ENCODE data around the gene DNER.

Gene DNER

DNA sequence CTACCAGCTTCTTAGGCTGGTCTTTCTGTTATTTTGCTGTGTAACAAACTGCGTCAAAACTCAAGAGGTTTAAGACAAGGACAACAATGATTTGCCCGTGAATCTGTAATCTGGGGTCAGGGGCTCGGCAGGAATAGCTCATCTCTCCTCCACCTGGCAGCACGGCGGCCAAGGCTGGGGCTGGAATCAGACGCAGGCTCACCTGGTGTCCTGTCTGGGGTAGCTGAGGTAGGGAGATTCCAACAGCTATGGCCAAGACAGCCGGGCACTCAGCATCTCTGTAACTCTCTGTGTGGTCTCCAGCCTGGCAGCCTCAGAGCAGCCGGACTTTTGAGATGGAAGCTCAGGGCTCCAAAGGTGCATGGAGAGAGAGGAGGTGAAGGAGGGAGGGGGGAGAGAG is 42.3 kb downstream of the DNER start:
- in situ Hi-C loops (cut with HindIII; ENCODE audit: low sequenced_read_pairs): no loop called here

DNA sequence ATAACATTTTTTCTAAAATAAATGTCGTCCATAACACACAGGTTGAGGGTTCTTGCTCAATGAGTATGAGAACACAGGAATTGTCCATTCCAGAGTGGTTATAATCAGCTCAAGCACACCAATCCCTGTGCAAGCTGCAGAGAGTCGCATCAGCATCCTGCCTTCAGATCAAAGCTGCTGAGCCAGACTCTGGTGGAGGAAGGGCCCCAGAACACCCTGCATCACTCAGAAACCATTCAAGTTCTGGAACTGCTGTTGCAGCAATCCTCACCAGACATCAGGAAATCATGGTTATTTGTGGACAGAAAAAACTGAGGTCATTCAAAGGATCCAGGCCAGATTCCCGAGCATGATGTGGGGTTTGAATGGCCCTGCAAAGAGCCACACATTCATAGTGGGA is 44.5 kb downstream of the DNER start:
- in situ Hi-C loops (cut with HindIII; ENCODE audit: low sequenced_read_pairs): no loop called here

DNA sequence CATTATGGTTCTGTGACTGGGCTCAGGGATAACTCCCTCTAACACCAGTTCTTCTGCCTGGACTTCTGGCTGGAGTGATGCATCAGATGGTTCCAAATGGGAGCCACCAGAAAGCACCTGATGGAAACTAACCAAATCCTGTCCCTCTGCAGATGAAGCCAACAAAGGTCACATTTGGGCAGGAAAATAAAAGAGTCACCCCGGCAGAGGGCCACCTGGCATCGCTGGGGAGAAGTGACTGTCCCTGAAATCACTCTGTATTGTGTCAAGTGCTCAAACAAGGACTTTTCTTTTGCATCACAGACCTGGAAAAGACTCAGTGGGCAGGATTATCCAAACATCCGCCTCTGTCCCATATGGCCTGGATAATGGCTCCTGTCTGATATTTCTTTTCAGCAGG is 47.5 kb downstream of the DNER start:
- in situ Hi-C loops (cut with HindIII; ENCODE audit: low sequenced_read_pairs): no loop called here

DNA sequence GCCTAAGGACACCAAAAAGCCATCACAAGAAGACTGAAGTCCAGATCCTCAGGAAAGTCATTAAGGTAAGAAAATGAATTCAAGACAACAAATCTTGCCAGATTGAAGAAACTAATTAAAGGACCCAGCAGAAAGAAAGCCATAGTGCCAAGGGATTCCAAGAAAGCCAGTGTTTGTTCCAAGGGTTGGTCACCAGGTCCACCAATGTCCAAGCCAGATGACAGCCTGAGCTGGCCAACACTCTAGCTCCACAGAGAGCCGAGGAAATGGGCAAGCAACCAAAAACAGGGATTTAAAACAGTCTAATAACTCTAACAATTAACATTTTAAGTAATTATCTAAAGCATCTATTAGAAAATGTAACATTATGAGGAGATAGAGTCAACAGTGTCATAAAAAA is 49.2 kb downstream of the DNER start:
- in situ Hi-C loops (cut with HindIII; ENCODE audit: low sequenced_read_pairs): no loop called here

DNA sequence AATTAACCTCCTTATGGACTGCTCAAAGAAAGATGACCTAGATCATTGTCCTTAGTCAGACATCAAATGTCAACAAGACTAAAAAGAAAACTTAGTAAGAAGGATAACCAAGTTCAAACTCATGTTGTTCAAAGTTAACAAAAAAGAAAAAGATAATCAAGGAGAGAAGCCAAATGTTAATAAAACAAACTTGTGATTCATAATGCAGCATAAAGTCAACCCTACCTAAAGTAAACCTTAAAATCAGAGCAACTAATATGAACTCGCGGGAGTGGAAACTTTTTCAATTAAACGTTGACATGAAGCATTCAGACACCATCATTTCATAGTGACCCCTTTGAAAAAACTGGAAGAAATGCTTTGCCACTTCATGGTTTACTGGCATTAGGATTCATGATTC is 52.9 kb downstream of the DNER start:
- in situ Hi-C loops (cut with HindIII; ENCODE audit: low sequenced_read_pairs): no loop called here

DNA sequence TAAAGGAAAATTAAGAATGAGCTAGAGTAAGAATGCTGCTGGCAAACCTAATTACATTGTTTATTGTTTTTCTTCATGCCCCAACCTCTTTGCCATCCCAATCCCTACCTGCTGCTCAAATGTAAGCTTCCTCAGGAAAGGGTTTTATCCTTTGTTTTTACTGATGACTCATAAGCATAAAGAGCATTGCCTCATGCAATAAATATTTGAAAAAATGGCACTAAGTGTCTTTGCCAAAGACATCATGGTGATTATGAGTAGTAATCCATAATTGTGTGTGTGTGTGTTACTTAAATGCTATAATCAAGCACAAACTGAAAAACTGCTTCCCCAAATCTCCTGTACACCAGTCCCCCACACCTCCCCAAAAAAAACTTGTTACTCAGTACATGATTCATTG is 53.4 kb downstream of the DNER start:
- in situ Hi-C loops (cut with HindIII; ENCODE audit: low sequenced_read_pairs): no loop called here

DNA sequence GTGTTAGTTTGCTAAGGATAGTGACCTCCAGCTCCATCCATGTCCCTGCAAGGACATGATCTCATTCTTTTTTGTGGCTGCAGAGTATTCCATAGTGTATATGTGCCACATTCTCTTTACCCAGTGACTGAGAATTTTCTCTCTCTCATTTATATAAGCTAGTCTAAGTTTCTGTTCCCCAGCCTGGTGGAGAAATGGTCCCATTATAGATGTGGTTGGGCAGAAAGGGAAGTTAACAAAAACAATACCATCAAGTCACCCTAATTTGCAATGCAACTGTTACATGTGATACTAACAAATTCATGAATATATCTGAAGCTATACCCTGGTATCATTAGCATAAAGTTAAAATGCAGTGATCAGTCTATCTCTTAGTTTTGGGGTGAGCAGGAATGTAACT is 54.0 kb downstream of the DNER start:
- in situ Hi-C loops (cut with HindIII; ENCODE audit: low sequenced_read_pairs): no loop called here

DNA sequence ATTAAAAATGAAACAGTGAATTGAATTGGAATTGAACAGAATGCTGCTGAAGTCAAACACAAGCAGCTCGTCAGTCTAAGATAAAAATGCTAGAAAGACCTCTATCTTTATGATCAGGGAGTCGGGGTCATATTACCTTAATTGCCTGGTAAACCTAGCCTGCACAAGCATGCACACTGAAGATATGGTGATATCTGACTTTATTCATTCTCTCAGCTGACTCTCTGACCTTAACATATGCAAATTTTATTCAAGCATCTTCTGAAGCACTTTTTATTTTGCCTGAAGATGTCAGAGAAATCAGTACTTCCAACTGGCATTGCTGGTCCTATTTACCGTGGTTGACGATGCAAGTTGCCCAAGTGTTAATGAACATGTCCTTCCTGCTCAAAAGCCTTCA is 56.4 kb downstream of the DNER start:
- in situ Hi-C loops (cut with HindIII; ENCODE audit: low sequenced_read_pairs): no loop called here

DNA sequence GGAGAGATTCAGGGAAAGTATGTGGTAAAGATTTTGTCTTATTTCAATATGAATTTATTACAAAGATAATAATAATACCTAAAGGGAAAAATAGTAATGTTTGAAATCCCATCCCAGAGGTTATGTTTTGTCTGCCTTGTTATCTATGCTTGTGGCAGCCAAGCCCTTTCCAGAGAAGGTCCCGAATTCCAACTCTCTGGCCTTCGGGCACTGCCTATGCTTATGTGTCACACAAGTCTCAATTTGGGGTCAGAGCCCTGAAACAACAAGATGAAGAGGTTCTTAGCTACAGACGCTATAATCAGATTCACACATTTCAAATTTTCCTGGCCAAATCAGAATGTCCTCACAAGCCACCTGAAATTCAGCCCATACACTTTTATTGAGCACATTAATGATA is 59.9 kb downstream of the DNER start:
- in situ Hi-C loops (cut with HindIII; ENCODE audit: low sequenced_read_pairs): no loop called here

DNA sequence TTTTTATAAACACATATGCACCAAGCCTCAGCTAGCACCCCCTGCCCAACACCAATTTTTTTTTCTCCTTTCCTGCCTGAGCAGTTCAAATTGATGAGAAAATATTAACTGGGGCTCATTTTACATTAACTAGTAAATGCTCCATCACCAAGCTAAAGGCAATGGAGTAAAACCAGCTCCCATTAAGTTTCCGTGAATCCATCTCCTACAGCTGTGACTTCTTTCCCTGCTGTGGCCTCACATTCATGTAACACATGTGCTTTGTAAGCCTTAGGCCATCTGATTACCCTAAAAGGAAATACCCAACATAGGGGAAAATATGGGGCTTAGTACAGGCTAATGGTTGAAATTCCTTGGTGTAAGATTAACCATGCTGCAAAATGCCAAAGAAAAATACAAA is 60.8 kb downstream of the DNER start:
- in situ Hi-C loops (cut with HindIII; ENCODE audit: low sequenced_read_pairs): no loop called here

DNA sequence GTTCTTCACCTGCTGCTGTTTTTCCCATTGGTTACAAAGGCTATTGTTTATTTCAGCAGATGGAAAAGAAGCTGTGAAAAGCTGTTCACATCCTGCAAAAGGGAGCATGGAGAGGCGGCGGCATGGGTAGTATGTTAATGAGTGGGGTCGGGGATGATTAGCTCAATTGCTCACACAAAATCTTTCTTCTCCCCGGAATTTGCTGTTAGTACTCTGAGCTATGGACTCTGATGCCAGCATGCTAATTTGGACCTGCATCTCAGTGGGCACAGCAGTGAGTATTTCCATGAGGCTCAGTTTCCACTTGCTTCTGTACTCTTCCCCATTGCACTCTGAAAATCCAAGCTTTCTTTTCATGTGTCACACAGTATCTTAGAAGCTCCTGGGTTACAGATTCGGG is 61.6 kb downstream of the DNER start:
- in situ Hi-C loops (cut with HindIII; ENCODE audit: low sequenced_read_pairs): no loop called here

DNA sequence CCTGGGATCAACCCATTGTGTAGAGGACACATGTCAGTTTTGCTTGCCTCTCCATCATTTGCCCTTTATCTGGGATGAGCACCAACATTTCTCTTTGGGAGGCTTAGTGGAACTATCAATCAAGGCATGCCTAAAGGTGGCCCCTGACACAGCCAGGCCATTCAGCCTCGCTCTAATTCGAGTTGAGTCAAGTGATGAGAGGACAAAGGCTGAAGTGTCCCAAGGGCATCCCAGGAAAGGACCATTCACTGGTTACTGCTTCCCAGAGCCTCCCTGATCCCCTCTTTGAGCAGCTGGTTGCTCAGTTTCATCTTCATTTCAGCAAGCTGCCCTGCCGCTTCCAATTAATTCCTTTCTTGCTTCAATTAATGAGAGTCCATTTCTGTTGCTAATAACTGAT is 63.5 kb downstream of the DNER start:
- in situ Hi-C loops (cut with HindIII; ENCODE audit: low sequenced_read_pairs): no loop called here

DNA sequence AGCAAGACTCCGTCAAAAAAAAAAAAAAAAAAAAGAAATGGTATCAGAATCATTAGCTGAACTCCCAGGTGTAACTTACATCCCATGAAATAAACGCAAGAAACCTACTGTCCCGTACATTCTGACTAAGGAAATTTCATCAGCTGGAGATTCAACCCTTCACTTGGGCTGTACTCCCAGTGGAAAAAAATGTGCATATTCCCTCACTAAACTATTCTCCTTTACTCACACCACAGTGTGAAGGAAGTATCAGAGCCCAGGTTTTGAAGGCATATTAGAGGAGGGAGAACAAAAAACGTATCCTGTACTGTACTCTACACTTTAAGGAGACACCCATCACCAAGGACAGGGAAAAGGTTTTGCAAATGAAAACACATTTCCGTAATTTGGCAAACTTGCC is 64.3 kb downstream of the DNER start:
- in situ Hi-C loops (cut with HindIII; ENCODE audit: low sequenced_read_pairs): no loop called here

DNA sequence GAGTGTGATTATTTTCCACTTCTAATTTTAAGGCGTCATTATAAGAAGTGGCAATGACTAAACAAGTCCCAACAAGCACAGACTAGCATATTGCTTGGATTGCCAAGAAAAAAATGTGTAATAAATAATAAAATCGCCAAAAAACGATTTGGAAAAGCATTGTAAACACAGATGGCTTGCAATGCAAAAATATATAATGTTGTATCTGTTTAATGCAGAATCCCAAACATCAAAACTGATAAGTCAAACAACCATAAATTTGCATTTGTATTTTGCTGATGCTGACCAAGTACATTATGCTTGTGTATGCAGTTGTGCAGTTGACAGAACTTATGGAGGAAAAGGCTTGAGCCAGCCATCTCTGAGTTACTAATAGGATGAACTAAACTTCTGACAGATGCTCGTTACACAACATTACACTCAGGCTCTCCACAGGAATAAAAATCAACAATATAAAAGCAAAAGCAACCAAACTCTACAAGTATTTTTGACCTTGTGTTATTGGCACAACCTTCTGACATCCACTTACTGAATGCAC is 68.1 kb downstream of the DNER start:
- in situ Hi-C loops (cut with HindIII; ENCODE audit: low sequenced_read_pairs): no loop called here

DNA sequence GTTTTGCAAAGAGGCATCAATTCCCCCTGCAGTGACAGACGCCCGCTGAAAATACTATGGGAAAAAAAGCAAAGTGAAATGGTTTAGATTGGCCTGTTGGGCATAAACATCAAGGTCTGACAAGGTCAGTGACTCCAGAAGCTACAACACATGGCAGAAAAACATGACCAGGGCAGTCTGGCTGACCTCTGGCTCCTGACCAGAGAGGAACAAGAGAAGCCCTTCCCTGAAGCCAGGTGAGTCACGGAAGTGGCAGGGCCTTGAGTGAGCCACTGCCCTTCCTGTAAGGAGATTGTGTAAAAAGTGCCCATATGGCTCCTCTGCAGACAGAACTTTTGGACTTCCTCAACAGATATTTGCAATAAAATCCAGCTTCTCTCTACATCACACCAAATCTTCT is 72.0 kb downstream of the DNER start:
- in situ Hi-C loops (cut with HindIII; ENCODE audit: low sequenced_read_pairs): no loop called here

DNA sequence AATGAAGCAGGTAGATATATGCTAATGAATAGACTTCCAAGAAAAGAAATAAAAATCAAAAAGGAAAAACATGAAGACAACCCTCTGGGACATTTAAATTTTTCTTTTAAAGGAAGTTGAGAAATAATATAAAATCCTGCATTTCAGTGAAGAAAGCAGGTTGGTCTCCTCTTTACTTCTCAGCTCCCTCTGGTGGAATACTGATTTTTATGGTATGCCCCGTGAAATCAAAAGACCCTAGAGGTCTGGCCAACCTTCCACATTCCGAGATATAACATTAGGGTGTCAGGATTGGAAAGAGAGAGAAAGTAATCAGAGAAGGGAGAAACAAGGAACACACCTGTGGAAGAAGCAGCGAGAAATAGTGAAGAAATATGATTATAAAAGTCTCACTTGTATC is 72.7 kb downstream of the DNER start:
- in situ Hi-C loops (cut with HindIII; ENCODE audit: low sequenced_read_pairs): no loop called here

DNA sequence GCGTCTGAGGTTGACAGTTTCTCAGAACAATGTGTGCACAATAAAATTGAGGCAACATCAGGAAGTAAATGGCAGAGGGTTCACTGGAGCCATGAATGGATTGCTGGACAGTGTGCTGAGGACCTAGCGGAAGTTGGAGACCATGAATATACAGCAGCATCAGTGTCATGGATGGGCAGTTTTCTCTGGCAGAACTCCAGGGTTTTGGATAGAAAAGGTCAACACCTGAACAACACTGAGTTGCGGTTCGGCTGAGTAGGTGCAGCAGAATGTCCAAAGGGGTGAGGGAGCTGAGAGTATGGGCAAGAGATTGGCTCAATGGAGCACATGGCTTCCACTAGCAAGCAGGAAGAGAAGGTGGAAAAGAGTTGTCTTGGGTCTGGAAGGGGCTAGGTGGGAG is 73.7 kb downstream of the DNER start:
- in situ Hi-C loops (cut with HindIII; ENCODE audit: low sequenced_read_pairs): no loop called here

DNA sequence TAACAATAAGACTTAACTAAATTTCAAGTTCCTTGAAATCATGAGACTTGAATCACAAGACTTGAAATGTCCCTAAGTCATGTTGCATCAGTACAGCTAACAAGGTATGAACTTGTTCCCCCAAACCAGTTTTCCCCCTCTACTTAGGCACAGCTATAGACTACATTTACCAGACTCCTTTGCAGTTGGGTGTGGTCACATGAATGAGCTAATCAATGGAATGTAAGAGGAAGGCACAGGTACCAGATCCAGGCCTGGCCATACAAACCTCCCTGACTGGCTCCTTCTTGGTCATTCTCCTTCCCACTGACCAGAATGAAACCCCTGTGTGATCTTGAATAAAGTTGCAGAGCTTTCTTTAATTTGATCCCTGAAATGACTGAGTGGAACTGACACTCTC is 77.8 kb downstream of the DNER start:
- in situ Hi-C loops (cut with HindIII; ENCODE audit: low sequenced_read_pairs): no loop called here

DNA sequence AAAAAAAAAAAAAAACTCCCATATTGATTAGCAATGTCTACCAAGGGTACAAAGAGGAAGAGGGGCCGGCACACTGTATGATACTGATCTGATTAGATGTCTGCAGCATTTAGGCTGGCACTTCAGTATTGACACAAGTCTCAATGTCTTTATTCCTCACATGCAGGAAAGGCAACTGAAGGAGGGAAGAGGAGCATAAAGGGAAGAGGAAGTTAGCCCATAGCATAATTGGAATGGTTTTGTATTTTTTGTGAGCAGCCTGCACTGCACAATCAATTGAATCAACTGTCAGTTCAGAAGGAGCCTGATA is 79.0 kb downstream of the DNER start:
- in situ Hi-C loops (cut with HindIII; ENCODE audit: low sequenced_read_pairs): no loop called here

DNA sequence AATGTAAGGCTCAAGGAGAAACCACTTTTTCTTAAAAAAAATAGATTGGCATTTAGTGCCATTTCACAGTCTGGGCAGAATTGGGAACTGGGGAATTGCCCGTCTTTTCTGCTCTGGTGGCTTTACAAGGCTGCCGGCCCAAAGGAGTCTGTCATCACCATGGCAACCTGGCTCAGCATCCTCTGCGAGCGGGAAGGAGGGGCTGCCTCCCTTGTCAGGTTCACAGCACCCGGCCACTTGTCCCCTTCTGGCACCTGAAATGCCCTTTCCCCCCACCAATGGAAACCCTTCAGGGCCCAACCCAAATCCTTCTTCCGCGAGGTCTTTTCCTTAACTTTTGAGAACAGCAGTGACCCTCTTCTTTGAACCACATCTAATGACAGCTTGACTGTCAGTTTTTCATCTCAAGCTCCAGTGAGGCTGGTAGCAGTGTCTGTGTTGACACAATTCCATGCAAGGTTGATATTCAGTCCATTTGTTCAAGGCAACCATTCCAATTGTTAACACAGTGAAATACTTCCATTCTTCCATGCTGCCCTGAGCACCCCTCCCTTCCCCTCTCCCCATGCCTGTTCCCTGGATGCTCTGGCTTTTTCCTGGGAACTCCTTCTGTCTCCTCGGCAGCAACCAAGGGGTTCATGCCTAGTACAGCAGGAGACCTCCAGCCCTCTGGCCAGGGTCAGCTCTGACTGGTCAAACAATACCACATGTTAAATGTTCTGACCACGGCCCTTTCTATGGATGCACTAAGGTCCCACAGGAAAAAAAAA is 79.6 kb downstream of the DNER start:
- in situ Hi-C loops (cut with HindIII; ENCODE audit: low sequenced_read_pairs): no loop called here

DNA sequence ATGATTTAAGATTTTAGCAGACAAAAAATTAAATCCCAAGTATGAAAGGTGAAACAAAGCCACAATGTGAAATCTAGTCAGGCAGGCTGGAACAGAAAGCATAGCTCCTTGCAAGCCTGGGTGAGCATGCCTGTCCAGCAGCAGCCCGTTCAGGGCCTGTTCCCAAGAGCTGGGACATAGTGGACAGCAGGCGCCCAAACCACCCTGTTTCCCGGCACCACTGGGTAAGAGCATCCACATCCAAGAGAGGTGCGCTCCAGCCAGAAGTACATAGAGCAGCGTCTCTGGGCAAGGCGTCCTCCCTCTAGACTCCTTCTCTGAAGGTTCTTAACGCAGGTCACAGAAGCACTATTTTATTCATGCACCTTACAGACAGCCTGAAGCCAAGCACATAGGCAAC is 80.8 kb downstream of the DNER start:
- in situ Hi-C loops (cut with HindIII; ENCODE audit: low sequenced_read_pairs): no loop called here

DNA sequence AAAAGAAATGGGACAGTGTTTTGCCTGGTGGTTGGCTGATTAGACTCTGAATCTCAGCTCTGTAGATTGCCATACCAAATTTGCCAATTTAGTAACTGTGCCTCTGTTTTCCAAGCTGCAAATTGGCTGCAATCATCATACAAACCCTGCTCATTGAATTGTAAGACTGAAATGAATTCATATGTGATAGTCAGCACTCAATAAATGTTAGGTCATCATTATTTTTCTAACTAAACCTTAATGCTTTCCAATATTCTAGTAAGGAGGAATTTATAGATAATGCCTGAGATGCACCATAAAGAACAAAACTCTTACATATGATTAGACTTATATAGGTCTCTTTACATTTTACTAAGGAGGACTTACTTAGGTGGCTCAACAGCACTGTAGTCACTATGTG is 85.3 kb downstream of the DNER start:
- in situ Hi-C loops (cut with HindIII; ENCODE audit: low sequenced_read_pairs): no loop called here

DNA sequence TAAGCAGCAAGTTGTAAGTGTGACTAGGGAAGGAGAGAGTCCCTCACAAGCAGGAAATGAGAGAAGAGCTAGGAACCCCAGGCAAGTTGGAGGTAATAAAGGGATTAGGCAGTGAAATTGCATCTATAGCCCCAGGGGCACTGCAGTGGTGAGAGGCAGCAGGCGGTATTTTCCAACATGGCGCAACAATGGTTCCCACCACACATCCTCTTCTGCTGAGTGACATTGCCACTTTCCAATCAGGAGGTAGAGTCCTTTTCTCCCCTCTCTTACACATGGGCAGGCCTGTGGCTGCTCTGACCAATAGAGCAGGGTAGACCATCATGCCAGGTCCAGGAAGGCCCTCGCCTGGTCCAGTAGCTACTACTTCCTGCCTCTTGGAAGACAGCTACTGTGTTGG is 86.6 kb downstream of the DNER start:
- in situ Hi-C loops (cut with HindIII; ENCODE audit: low sequenced_read_pairs): no loop called here

Data from DLD1 (cell line).